ENCODE measurements around the gene HASPIN. TPM values are rescaled to one million over a fixed set of nuclear protein-coding genes. Genes with fewer than 3 reads are reported as not detected.
"Not testable (repeated sequence)": the region's sequence is repeated elsewhere in the genome, so short reads cannot be mapped to it uniquely, and the experiment has no call there.

Gene HASPIN
- polyA plus RNA-seq, 1 donor, result 6.2 TPM

DNA sequence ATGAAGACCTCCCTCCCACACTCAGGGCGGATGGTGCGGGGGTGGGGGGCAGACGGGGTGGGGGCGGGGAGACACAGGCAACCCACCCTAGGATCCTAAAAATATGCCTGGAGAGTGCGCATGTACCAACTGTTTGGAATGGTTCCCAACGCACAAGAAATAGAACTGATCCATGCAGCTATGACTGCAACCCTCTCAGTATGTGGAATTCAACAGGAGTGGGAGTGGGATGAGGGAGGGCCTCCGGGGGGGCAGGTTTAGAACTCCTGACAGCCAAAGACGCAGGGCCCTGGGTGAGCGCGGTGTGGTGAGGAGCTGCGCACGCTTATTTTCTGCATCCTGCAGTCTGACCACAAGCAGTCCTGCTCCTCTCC is 26.6 kb upstream of the HASPIN start:
- no peak for DNase-seq

GRCh38 chr17:3698139-3698538 is 25.6 kb upstream of the HASPIN start:
- DNase-seq, result no peak

DNA sequence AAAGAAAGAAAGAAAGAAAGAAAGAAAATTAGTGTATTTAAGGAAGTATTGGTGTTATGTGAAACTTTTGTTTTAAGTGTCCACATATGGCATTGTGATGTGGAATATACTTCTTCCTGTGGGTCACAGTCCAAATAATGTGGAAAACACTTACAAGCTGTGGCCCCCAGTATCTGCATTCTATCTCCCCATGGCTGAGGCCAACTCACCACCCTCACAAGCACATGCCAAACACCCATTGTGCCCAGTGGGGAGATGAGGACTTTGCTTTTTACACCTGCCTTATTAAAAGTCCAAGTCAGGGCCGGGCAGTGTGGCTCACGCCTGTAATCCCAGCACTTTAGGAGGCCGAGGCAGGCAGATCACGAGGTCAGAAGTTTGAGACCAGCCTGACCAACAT is 23.8 kb upstream of the HASPIN start:
- DNase-seq, result no peak

GRCh38 chr17:3702041-3702539 is 21.6 kb upstream of the HASPIN start:
- DNase-seq, result not testable (repeated sequence)

- DNase-seq, result no peak
Measured at GRCh38 chr17:3704931-3705717, 18.6 kb upstream of the HASPIN start.

- not testable (repeated sequence) for DNase-seq
Measured at GRCh38 chr17:3705718-3705984, 18.1 kb upstream of the HASPIN start.

DNA sequence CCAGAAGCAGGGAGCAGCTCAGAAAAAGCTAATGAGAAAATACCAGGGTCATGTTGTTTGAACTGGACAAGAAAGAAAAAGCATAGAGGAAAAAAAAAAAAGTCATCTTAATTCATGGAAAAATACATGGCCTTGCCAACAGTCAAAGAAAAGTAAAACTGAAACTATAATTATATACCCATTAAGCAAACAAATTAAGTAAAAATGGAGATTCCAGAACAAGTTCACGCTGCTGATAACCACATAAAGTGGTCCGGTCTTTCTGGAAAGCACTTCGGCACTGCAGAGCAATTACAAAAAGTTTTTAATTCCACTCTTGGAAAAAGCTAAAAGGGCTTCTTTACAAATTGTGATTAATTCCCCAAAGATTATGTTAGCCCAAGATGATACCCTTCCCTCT is 15.3 kb upstream of the HASPIN start:
- DNase-seq, result no peak

- no peak for DNase-seq
Measured at GRCh38 chr17:3710951-3711383, 12.7 kb upstream of the HASPIN start.

DNA sequence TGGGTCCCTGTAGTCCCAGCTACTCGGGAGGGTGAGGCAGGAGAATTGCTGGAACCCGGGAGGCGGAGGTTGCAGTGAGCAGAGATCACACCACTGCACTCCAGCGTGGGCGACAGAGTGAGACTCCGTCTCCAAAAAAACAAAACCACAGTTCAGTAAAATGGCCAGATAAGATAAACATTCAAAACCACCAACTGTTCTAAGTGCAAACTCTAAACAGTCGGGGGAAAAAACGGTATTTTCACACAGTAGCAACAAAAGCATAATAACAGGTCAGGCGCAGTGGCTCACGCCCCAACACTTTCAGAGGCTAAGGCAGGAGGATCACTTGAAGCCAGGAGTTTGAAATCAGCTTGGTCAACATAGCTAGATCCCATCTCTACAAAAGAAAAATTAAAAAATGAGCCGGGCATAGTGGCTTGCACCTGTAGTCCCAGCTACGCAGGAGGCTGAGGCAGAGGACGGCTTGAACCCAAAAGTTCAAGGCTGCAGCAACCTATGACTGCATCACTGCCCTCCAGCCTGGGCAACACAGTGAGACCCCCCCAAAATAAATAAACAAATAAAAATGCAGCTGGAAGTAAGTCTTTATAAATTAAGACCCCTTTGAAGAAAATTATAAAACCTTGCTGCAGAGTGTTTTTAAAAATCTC is 10.8 kb upstream of the HASPIN start:
- no peak for DNase-seq

- DNase-seq, result no peak
Measured at GRCh38 chr17:3715296-3715695, 8.4 kb upstream of the HASPIN start.

- no peak for DNase-seq
Measured at GRCh38 chr17:3718201-3718600, 5.5 kb upstream of the HASPIN start.

GRCh38 chr17:3719265-3719664 is 4.4 kb upstream of the HASPIN start:
- no peak for DNase-seq

DNA sequence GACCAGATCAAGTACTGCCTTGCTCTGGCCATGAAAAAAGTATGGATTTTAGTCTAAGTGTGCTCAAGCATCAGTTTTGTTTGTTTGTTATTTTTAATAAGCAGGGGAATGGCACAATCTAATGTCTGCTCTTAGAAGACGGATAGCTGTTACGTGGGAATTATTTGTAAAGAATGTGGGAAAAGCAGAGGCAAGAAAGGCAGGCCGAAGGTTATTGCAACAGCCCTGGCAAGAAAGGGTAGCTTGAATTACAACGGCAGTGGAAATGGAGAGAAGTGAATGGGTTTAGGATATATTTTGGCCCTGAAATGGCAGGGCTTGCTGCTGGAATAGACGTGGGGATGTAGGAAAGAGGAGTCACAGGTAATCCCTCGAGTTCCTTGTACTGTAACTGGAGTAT is 987 bp upstream of the HASPIN start:
- DNase-seq, result no peak

DNA sequence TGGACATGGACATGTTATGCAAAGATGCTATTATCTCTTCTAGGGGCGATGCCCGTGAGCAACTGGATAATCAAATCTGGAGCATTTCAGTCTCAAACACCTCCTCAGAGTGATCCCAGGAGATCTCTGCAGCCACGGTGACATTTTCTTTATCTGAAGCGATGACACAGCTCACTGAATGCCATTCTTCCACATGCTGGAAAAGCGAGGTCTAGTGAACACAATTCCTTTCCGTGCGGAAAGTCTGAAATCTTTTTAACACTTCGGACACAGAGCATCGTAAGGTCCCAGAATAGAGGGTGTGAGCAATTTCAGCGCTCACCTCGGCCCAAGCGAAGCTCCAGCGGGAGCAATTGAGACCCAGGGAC is 531 bp upstream of the HASPIN start:
- DNase-seq, result no peak

GRCh38 chr17:3724378-3725077 is 825 bp downstream of the HASPIN start:
- no peak for DNase-seq

DNA sequence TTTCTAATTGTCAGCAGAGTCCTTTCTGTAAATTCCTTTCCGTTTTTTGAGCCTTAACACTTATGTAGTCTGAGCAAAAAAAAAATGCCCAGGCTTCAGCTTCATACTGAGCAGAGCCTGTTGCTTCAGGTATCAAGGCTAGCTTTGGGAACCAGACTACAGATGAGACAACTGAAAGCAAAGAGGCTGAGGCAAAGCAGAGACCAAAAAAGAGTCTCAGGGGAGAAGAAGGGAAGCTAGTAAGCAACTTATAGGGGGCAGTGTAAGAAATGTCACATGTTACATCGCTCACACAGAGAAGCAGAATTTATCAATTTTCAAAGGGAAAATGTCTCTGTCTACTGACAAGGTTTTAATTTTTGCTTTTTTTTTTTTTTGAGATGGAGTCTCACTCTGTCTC is 3.3 kb downstream of the HASPIN start:
- no peak for DNase-seq

GRCh38 chr17:3728099-3728498 is 4.4 kb downstream of the HASPIN start:
- not testable (repeated sequence) for DNase-seq

DNA sequence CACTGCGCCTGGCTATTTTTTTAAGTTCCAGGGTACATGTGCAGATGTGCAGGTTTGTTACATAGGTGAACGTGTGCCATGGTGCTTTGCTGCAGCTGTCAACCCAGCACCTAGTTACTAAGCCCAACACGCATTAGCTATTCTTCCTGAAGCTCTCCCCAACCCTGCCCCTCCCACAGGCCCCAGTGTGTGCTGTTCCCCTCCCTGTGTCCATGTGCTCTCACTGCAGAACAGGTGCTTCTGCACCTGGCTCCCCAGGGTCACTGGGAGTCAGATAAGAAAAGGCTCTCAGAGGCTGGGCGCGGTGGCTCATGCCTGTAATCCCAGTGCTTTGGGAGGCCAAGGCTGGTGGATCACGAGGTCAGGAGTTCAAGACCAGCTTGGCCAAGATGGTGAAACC is 6.2 kb downstream of the HASPIN start:
- DNase-seq, result no peak

DNA sequence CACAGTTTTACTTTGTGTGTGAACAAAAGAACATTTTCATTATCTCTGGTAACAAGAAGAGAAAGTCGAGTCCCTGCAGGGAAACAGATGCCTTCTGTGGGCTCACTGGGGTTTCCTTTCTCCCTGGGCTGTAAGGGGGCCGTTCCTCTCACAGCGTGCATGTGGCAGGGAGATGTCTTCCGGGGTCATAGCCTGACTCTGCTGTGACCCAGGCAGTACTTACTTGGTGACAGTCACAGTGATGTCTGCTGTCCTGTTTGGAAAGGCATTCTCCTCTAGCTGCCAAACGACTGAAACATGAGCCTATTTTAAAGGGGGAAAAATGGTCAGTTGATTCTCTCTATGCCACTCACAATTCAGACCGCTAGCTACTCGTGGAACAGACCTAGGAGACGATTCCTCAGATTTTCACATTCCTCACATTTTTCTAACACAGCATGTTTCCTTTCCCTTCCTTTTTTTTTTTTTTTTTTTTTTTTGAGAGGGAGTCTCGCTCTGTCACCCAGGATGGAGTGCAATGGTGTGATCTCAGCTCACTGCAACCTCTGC is 7.3 kb downstream of the HASPIN start:
- DNase-seq, result no peak

DNA sequence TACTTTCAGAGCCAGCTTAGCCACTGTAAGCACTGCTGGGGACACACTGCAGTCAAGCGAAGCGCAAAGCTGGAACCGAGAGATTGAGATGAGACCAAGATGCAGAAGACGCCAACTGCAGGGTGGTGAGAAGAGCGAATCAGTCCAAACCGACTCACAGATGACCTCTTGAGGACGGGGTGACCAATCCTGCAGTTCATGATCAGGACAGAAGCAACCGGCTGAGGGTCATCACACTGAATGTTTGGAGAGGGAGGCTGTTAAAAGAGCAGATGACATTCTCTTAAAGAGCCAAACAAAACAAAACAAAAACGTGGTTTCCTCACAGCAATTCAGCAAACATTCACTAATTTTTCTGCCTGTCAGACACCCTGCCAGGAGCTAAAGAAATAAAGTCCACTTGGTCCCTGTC is 8.5 kb downstream of the HASPIN start:
- DNase-seq, result no peak

GRCh38 chr17:3734911-3735276 is 11.2 kb downstream of the HASPIN start:
- not testable (repeated sequence) for DNase-seq

DNA sequence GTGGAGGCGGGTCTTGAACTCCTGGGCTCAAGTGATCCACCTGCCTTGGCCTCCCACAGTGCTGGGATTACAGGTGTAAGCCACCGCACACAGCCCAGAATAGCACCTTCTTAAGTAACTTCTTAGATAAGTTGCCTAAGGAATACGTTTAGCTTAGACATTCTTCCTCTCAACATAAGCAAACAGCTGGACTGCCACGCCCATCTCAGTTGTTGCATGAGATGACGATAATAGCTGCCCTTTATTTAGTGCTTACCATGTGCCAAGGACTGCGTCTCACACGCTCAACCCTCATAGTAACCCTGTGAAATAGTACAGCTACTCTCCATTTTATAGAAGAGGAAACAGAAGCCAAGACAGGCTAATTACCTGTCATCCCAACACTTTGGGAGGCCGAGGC is 11.8 kb downstream of the HASPIN start:
- no peak for DNase-seq

DNA sequence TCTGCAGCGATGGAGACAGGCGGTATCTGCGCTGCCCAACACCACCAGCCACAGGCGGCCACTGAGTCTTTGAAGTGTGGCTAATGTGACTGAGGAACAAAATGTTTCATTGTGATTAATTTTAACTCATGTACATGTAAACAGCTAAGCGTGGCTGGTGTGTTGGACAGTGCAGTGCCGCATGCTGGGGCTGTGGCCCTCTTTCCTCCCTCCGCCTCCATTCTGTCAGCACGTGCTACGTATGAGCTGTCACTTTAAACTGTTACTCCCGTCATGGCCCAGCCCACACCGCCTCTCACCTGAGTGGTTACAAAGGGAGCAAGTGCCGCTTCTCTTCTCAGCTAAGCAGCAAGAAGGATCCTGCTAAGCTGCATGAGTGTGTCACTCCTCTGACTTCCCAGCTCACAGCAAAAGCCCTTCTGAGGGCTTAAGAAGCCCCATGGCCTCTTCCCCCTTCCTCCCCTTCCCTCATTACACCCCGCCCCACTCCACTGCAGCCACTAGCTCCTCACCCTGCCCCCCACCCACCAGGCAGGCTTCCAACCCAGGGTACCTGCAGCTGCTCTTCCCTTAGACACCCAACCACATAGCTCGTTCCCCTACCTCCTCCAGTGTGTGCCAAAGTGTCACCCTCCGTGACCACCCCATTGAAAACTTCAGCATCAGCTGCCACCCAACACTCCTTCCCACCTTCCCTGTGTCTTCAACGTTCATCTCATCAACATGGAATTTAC is 15.0 kb downstream of the HASPIN start:
- no peak for DNase-seq
